DMS79 treated with DMSO at 0.1 percent for 48 hours (cell line): ENCODE data around the gene TMEM43.
"Not testable (repeated sequence)": the region's sequence is repeated elsewhere in the genome, so short reads cannot be mapped to it uniquely, and the experiment has no call there.

Source experiments
- DNase-seq: peaks from one replicate; lab custom pipeline; 2025; lab: John Stamatoyannopoulos, UW

TMEM43 gene, protein sequence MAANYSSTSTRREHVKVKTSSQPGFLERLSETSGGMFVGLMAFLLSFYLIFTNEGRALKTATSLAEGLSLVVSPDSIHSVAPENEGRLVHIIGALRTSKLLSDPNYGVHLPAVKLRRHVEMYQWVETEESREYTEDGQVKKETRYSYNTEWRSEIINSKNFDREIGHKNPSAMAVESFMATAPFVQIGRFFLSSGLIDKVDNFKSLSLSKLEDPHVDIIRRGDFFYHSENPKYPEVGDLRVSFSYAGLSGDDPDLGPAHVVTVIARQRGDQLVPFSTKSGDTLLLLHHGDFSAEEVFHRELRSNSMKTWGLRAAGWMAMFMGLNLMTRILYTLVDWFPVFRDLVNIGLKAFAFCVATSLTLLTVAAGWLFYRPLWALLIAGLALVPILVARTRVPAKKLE

DNA sequence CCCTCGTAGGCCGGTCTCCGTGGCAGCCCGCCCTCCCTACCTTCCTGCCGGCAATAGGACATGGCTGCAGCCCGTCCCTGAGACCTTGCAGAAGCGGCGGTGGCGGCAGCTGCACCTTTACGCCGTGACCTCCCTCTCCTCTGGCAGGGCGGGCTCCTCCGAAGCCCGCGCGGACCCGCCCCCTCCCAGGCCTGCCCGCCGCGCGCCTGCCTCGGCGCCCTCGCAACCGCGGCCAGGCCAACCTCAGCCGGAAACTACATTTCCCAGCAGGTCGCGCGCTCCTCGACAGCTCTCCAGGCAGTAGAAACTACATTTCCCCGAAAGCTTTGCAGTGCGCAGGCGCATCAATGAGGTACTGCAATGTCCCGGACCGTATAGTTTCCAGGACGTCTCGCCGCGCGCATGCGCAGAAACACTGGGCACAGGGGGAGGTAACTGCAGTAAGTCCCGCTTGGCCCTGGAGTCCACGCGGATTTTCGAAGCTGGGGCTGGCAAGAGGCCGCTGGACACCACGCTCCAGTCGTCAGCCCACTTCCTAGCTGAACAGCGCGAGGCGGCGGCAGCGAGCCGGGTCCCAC lies at the start of gene TMEM43, which contains the start of gene CHCHD4:
Gene TMEM43 (plus strand): TSS at position 438 of the 578 bp plus-strand sequence. CDS start 142 bp downstream, outside the sequence.
Gene CHCHD4 (minus strand): TSS at position 256 of the 578 bp plus-strand sequence. CDS start 194 bp downstream, at position 62.
- DNase-seq = peak; percentile 83

DNA sequence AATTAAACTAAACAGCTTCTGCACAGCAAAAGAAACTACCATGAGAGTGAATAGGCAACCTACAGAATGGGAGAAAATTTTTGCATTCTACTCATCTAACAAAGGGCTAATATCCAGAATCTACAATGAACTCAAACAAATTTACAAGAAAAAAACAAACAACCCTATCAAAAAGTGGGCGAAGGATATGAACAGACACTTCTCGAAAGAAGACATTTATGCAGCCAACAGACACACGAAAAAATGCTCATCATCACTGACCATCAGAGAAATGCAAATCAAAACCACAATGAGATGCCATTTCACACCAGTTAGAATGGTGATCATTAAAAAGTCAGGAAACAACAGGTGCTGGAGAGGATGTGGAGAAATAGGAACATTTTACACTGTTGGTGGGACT lies 49.6 kb upstream of the TMEM43 start:
- not testable (repeated sequence) for DNase-seq

DNA sequence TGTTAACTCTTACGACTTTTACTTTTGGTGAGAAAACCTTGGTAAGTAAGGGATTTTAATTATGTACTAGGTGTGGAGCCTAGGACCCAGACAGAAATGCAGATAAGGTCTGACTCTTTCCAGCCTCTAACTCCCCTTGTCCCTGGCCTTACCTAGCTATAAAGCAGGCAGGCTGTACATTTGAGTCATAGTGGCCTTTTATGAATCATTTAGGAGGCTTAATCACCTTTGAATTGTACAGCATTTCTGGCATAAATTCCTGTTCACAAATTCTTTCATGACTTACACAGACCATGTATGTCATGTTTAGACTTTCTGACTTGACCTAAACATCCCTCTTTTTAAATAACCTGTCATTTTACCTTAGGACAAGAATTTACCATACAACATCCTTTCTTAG lies 47.5 kb upstream of the TMEM43 start:
- DNase-seq = no peak

DNA sequence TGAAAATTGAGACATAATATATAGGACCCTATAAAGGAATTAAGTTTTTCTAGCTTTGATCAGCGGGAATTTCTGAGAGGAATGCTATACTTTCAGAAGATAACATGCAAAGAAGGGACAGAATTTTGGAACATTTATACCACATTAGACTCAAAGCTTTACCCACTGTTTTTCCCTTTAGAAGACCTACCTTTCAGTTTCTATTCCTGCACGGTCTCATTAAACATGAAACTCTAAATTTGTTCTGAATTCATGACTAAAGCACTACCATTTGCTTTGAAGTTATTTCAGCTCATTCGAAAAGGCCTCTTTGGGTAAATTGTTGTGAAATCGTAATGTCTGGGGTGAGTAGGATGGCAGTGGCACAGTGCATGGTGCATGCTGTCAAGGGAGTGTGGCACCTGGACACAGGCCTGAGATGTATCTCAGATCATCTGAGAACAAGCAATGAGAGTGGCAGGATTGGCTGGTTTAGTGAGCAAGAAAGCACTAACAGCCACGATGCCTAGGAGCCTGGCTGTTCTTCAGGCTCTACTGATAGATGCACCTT lies 42.7 kb upstream of the TMEM43 start:
- DNase-seq = no peak

DNA sequence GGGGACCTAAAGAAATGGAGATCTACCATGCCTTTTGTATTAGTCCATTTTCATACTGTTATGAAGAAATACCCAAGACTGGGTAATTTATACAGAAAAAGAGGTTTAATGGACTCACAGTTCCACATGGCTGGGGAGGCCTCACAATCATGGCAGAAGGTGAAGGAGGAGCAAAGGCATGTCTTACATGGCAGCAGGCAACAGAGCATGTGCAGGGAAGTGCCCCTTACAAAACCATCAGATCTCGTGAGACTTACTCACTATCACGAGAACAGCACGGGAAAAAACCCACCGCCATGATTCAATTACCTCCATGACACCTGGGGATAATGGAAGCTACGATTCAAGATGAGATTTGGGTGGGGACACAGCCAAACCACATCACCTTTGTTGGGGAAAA lies 37.4 kb upstream of the TMEM43 start:
- DNase-seq = not testable (repeated sequence)

DNA sequence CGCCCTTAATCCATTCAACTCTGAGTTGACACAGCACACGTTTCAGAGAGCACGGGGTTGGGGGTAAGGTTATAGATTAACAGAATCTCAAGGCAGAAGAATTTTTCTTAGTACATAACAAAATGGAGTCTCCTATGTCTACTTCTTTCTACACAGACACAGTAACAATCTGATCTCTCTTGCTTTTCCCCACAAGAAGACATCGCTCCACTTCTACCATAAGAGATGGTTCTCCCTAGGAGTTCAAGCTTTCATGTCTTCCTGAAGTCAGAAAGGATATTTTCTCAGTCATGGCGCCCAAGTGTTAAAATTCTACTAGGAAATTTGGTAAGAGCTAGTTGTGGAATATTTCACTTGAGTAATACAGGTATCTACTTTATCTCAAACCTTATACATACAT lies 32.9 kb upstream of the TMEM43 start:
- DNase-seq = not testable (repeated sequence)

DNA sequence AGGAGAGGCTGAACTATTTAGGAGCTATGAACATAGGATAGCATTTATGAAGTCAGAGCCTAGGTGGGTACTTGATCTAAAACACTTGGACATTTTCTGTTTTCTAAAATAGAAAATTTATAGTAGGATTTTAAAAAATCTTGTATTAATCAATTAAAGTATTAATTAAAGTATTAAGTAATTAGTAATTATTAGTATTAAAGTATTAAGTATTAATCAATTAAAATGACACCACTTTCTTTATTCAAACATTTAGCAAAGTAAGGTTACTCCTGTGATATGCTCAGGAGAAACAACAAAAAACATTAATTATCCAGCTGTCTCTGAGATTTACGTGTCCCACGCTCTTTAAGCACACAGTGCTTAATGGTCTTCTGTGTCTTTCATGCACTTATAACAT lies 32.4 kb upstream of the TMEM43 start:
- no peak for DNase-seq

DNA sequence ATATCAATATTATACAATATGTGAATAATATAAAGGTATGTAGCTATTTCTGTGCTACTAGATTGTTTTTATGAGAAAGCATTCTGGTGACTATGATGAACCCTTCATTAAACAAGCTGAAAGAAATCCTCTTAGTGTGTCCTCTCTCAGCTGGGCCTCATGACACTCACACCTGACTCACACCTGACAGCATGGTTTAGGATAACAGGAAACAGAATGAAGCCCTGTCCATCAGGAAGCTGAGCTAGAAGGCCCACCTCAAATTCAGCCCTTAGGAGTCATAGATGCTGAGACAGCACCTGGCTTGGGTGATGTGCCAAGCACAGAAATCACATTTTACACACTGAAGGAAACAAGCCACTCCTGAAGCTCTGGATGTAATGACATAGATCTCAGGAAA lies 31.0 kb upstream of the TMEM43 start:
- no peak for DNase-seq

DNA sequence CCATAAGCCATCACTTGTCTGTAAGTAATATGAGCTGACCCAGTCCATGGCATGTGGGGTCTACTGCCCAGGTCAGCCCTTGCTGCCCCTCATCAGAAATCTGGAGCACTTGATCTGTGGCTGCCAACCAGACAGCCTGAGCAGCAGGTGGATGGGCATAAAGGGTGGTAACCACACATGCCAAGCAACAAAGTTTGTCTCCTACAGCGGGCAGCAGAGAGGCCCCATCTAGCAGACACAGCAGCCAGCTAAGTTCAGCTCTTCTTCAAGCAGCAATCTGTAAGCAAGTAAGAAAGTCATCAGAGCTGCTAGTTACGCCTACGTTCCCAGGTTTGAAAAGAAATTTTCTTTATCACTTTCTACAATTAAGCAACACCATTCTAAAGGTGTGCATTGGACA lies 28.1 kb upstream of the TMEM43 start:
- DNase-seq = no peak

DNA sequence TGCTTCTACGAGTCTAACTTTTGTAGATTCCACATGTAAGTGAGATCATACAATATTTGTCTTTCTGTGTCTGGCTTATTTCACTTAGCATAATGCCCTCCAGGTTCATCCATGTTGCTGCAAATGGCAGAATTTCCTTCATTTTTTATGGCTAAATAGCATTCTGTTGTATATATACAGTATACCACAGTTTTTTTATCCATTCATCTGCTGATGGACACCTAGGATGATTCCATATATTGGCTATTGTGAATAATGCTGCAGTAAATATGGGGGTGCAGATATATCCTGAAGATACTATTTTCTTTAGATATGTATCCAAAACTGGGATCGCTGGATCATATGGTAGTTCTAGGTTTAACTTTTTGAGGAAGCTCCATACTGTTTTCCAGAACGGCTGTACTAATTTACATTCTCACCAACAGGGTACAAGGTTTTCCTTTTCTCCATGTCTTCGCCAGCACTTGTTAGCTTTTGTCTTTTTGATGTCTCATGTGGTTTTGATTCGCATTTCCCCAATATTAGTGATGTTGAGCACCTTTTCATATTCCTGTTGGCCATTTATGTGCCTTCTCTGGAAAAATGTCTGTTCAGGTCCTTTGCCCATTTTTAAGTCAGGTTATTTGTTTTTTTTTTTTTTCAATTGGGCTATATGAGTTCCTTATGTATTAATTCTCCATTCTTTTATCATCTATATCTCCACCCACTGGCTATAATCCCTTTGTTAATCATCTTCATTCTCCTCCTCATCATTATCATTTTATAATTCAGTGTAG lies 27.0 kb upstream of the TMEM43 start:
- no peak for DNase-seq

DNA sequence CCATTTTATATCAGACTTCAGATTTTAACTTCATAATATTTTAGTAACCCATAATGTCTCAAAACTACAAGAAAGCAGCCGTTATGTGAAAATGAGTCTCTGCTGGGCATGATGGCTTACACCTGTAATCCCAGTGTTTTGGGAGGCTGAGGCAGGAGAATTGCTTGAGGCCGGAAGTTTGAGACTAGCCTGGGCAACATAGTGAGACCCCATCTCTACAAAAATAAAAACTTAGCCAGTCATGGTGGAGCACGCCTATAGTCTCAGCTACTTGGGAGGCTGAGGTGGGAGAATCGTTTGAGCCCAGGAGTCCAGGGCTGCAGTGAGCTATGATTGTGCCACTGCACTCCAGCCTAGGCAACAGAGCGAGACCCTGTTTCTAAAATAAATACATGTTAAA lies 15.0 kb upstream of the TMEM43 start:
- not testable (repeated sequence) for DNase-seq

DNA sequence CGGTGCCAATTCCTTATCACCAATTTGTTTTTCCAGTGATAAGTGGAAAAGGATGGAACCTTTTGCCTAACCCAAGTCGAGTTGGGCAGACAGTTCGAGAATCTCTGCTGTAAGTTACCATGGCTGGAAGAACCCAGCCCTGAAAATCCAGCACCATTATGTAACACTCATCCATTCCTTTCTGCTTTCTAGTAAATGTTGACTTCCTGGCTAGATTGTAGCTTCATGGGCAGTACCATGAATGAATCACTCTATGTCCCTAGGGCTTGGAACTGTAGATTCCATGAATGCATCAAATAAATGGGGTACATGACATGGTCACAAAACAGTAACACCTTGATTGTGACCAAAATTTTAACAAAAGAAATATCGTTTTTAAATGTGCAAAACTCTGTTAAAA lies 14.2 kb upstream of the TMEM43 start:
- DNase-seq = no peak

DNA sequence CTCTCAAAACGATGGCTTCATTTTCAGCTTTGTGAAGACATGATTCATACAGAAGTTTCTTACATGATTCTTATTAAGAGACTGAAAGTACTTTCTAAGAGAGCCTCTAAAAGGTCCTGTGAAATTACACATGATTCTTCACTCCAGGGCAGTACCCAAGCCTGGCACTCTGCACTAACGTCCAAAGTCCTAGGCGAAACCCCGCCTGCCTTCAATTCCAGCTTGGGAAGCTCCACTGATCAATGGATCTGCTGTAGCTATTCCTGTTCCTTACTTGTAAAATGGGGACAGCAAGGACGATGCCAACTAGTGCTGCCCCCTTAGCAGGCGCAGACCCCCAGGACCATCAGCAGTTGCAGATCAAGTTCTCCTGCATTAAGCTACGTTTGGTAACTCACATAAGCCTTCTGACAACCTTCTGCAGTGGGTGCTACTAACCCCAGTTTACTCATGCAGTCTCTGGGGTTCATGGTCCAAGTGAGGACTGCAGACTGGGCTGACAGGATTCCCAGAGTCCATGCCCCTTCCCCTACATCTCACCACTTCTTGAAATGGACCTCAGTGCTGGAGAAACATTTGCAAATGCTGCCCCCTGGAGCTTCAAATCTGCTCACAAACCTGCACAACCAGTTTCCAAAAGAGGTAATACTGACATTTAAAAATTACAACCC lies 10.8 kb upstream of the TMEM43 start:
- DNase-seq = no peak

DNA sequence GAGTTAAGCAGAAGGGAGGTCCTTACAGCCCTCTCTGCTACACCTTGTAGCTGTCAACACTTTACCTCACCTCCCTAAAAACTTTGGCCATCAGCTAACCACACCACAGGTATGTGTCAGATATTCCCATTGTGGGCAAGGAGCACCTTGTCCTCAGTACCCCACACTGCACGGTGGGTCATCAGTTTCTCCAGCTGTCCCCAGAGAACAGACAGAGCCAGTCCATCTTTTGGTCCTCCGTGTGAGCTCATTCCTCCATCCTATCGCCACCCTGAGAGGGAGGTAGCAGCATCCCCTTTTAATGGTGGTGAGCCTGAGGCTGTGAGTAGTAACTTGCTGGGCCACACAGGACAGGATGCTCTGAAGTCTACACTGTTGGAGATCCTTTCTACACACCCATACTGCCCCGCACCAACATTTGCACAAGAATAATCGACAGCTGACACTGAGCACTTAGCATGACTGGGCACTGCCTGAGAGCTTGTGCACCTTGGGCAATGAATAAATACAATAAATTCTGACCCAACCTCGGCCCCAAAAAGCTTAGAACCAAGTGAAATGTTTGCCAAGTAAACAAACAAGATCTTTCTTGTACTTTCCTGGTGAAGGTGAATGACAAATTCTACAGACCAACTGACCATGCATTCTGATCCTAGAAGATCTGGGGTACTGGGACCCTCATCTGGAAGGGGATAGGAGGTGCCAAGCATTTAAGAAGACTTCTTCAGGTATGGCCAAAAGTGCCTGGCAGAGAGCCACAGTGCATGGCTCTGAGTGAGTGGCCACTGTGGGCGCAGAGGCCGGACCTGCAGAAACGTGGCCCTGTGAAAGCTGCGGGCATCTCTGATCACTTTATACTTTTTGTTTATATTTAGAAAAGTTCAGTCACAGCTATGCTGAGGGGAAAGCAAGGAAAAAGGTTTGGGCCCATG lies 7.1 kb upstream of the TMEM43 start:
- no peak for DNase-seq

DNA sequence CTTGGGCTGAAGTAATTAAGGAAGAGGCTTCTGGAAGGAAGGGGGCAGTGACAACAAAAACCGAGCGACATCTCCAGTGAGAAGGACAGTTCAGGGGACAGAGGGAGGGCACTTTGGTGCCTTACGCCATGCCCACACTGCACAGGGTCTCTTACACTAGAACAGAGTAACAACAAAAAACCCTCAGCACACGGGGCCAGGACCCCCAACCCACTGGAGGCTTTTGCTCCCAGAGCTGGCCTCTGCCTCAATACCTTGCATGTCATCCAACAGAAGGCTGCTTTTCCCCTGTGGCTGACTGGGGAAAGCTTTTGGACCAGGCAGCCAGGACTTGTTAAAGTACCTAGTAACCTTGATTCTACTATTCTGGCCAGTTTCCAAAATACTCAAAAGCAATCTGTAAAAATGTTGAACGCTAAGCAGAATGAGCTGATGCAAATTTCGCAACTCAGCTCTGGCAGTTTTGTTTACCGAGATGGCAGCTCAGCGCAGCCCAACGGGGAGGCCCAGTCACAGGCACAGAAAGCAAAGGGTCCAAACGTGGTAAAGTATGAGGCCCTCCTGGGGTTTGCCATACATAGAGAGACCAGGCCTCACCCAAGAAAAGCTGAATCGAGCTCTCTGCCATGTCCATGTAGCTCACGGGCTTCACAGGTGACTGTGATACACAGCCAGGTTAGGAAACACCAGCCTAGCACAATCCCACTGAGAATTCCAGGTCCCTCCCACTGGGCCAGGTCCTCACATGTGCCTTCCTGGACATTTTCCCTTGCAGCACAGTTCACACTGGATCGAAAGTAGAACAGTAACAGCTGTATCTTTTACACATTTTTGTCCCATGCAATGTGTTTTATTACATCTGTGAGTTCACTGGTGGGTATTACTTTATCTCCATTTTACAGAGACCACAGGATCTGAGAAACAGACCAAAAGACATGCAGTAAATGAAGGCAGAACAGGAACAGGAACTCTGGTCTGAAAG lies 6.2 kb upstream of the TMEM43 start:
- peak; percentile 11 for DNase-seq

DNA sequence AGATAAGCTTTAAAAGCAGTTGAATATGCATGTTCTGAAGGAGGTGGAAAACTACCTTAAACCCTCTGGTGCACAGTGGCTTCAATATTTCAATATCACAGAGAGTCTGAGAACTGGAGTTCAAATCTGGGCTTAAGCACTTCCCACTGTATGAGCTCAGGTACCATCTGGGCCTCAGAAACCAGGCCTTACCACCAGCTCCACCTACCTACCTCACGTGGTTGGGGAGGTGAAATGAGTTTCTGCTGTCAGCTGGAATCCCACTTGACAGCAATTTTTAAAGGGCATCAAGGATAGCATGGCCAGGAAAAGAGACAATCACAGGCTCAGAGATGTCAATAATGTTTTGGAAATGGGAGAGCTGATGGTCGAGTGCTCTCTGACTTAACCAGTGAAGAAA lies 5.2 kb upstream of the TMEM43 start:
- no peak for DNase-seq

DNA sequence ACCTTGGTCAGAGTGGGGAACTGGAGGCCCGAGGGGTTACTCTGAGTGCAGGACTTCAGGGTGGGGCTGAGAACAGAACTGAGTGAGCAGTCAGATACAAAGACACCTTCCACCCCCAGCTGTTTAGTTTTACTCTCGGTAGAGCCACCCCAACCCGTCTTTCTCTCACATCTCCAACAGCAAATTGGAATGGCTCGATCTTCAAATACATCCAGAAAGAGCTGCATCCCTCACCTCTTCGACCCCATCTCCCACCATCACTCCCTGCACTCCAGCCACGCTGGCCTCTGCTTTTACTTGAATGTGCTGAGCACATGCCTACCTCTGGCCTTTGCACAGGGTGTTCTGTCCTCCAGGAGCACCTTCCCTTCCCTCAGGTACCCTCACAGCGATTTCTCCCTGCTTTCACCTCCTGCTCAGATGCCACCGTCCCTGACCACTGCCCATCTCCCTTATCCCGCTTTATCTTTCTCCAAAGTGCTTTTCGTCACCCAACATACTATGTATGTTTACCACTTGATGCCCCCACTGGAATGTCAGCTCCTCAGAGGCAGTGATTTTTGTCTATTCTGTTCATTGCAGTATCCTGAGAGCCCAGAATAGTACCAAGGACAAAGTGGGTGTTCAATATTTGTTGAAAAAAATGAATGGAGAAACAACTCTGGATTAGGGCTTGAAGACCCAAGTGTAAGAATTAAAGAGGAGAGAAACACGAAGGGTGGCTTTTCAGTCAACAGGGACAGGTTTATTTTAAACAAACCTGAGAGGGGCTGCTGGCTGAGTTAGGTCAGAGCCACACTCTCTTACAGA lies 4.5 kb upstream of the TMEM43 start:
- no peak for DNase-seq

DNA sequence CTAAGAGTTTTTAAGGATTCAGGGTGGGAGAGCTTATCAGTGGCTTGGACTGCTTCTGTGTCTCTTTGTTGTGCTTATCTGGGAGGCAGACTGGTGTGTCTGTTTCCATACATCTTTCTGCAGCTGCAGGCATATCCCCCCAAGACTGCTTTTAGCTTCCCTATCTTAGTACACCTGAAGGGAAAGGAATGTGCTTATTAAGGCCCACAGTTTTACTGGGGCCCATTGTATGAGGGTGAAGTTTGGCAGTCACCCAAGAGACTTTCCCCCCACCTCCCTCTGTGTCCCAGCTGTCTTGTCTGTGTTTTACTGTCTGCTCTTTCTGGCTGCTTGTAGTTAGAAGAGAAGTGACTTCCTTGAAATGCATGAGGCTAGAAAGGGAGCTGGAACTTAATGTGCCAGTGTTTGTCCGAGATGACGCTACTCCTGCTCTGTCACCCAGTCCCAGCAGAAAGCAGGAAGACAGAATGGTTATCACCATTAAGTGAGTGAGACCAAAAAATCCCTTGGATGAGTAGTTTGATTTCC lies 3.9 kb upstream of the TMEM43 start:
- DNase-seq = not testable (repeated sequence)
